Ishikawa (cell line): Measurements from ENCODE around the gene FIG4.

Source experiments
- CEBPB ChIP-seq: IDR thresholded peaks from 2 replicates; pipeline ENCODE4 v1.6.1; 2012
- CREB1 ChIP-seq: IDR thresholded peaks from 2 replicates; pipeline ENCODE4 v1.6.1; 2012; ENCODE audit warnings: low read depth
- EGR1 ChIP-seq: IDR thresholded peaks from 2 replicates; pipeline ENCODE4 v1.6.1; 2012
- EP300 ChIP-seq: IDR thresholded peaks from 2 replicates; pipeline ENCODE4 v1.6.1; 2012; ENCODE audit warnings: borderline replicate concordance
- FOXM1 ChIP-seq: IDR thresholded peaks from 2 replicates; pipeline ENCODE4 v1.6.1; 2012; ENCODE audit warnings: low read depth, borderline replicate concordance
- MAX ChIP-seq: IDR thresholded peaks from 2 replicates; pipeline ENCODE4 v1.6.1; 2012
- NFIC ChIP-seq: IDR thresholded peaks from 2 replicates; pipeline ENCODE4 v1.6.1; 2012
- RAD21 ChIP-seq: IDR thresholded peaks from 2 replicates; pipeline ENCODE4 v1.6.1; 2012; ENCODE audit warnings: low read depth
- REST ChIP-seq: IDR thresholded peaks from 2 replicates; pipeline ENCODE4 v1.6.1; 2012; ENCODE audit warnings: low read depth, mild to moderate bottlenecking
- TAF1 ChIP-seq: IDR thresholded peaks from 2 replicates; pipeline ENCODE4 v1.6.1; 2012; ENCODE audit warnings: low read depth, mild to moderate bottlenecking
- TCF12 ChIP-seq: IDR thresholded peaks from 2 replicates; pipeline ENCODE4 v1.6.1; 2012; ENCODE audit warnings: low read depth
- TEAD4 ChIP-seq: IDR thresholded peaks from 2 replicates; pipeline ENCODE4 v1.6.1; 2012
- USF1 ChIP-seq: IDR thresholded peaks from 2 replicates; pipeline ENCODE4 v1.6.1; 2012
- YY1 ChIP-seq: IDR thresholded peaks from 2 replicates; pipeline ENCODE4 v1.6.1; 2012; ENCODE audit warnings: low read depth

- TF ChIP-seq CREB1 (no peak), EP300 (no peak), NFIC (no peak), FOXM1 (no peak), RAD21 (no peak; the same call in 1 of the 2 replicates), TCF12 (no peak), CEBPB (no peak), YY1 (no peak), TAF1 (no peak), REST (no peak), USF1 (no peak), MAX (no peak), EGR1 (no peak), TEAD4 (no peak)
Measured at GRCh38 chr6:109865968-109866367, 174.9 kb downstream of the FIG4 start.
